Right lobe of liver (tissue), 6 donors: ENCODE data around the gene COL6A1. TPM values are rescaled to one million over a fixed set of nuclear protein-coding genes. Genes with fewer than 3 reads are reported as not detected.

ENCODE experiments used
- ATAC-seq, 4 donors: fragments of 200-7000 bp; cut with Tn5 transposase; one replicate each; pipeline ENCODE4 v1.9.1; 2020; ENCODE audit warnings: mild to moderate bottlenecking in 4 of 4, moderate library complexity in 4 of 4
- DNase-seq, 3 donors: peaks; one replicate each; pipeline ENCODE4 v3.0.0-alpha.2; 2020
- H3K27ac ChIP-seq, 3 donors: fragments of 200-600 bp; one replicate each; pipeline ENCODE4 v1.8.0; 2022
- H3K27me3 ChIP-seq, 2 donors: fragments of 200-600 bp; one replicate each; pipeline ENCODE4 v1.8.0; 2022
- H3K36me3 ChIP-seq, 4 donors: fragments of 200-600 bp; sonication (generic) in 1 of 4; one replicate each; pipeline versions ENCODE4 v1.5.1 to v1.8.0; 2017 to 2022; ENCODE audit warnings: control low read depth in 1 of 4
- H3K4me1 ChIP-seq, 4 donors: fragments of 200-600 bp; sonication (generic) in 1 of 4; one replicate each; pipeline versions ENCODE4 v1.5.1 to v1.8.0; 2017 to 2022; ENCODE audit warnings: control low read depth in 1 of 4
- H3K4me3 ChIP-seq, 3 donors: fragments of 200-600 bp; one replicate each; pipeline ENCODE4 v1.8.0; 2022
- H3K9me3 ChIP-seq, 4 donors: fragments of 200-600 bp; sonication (generic) in 1 of 4; one replicate each; pipeline versions ENCODE4 v1.5.1 to v1.8.0; 2017 to 2022; ENCODE audit warnings: control low read depth in 1 of 4
- CTCF ChIP-seq, 4 donors: fragments of 200-600 bp in 3 of 4; fragments of 450-650 bp in 1 of 4; IDR thresholded peaks; one replicate each; pipeline versions ENCODE4 v1.5.1 to v1.8.0; 2016 to 2022; ENCODE audit warnings: antibody characterized with exemption in 4 of 4, mild to moderate bottlenecking in 2 of 4
- POLR2A ChIP-seq: fragments of 450-650 bp; IDR thresholded peaks from one replicate; pipeline ENCODE4 v1.6.1; 2017; ENCODE audit warnings: antibody characterized with exemption, mild to moderate bottlenecking
- WGBS: methylation state at CpG from one replicate; pipeline ENCODE4 v1.1.6; 2018; ENCODE audit warnings: low coverage, low lambda C conversion rate; ENCODE audit not compliant: insufficient coverage; ENCODE audit errors: missing lambda C conversion rate; 5-methylcytosine and 5-hydroxymethylcytosine counted together
- intact Hi-C, 2 donors: fragments of 100-400 bp; cut with DNase I; formaldehyde crosslinking; loops; one replicate each; pipeline versions ENCODE4 v1.11.2 to v1.14.1; 2022
- total RNA-seq, 6 experiments: library from RNA; depleted of rRNA in 2 of 6; stranded (reverse); fragments of >200 nt in 2 of 6; fragmentation: NEBNext Ultra II Directional in 3 of 6; extraction: Animal tissue kit (Norgen Biotek cat#: 25700) in 3 of 6; gene quantifications; one replicate each; pipeline versions ENCODE4 v1.1.0 to v1.2.4, GENCODE V29; 2016 to 2023
- donor health status: DM: no; HTN: yes; CAD: no.
- donor health status: DM: no; HTN: no; CAD: no.
- donor health status: DM: no; HTN: no; CAD: no.
- donor health status: DM: no; HTN: yes; CAD: no.
- donor health status: DM: no; HTN: yes; CAD: no.

COL6A1 gene
- total RNA-seq, 6 experiments from 2014 or later: 28.2 to 79.9 (median 51.1) TPM

GRCh38 chr21:45938811-45939520 lies 42.6 kb upstream of the COL6A1 start:
- intact Hi-C loops: no loop called here
- Histone ChIP-seq H3K4me1 (no peaks in the 10 kb centered on the region), H3K27me3 (no peaks in the 10 kb centered on the region), H3K27ac (no peak overlapping the region), H3K9me3 (no peaks in the 10 kb centered on the region), H3K4me3 (no peak overlapping the region), H3K36me3 (no peaks in the 10 kb centered on the region)
- WGBS: 75% methylated on average over 6 of the region's 17 CpGs
- DNase-seq (no peak), ATAC-seq (no peak)
- TF ChIP-seq CTCF (IDR thresholded peaks at IDR 0.05): no peak
- no peak for TF ChIP-seq POLR2A

- no peaks in the 10 kb centered on the region for H3K4me1 ChIP-seq
- ATAC-seq: no peak
- no peaks in the 10 kb centered on the region for H3K36me3 ChIP-seq
- H3K4me3 ChIP-seq: no peak overlapping the region
- WGBS: 43% methylated on average over 1 of the region's 15 CpGs
- intact Hi-C loops: no loop called here
- no peaks in the 10 kb centered on the region for H3K9me3 ChIP-seq
- no peaks in the 10 kb centered on the region for H3K27me3 ChIP-seq
- no peak for DNase-seq
- no peak overlapping the region for H3K27ac ChIP-seq
- no peak for TF ChIP-seq CTCF (IDR thresholded peaks at IDR 0.05)
Observed at GRCh38 chr21:45939521-45940045, 42.0 kb upstream of the COL6A1 start.

GRCh38 chr21:45940091-45940490 lies 41.5 kb upstream of the COL6A1 start:
- Histone ChIP-seq H3K36me3 (no peaks in the 10 kb centered on the region), H3K27ac (no peak overlapping the region), H3K27me3 (no peaks in the 10 kb centered on the region), H3K9me3 (no peaks in the 10 kb centered on the region), H3K4me3 (no peak overlapping the region), H3K4me1 (no peaks in the 10 kb centered on the region)
- TF ChIP-seq CTCF (IDR thresholded peaks at IDR 0.05): no peak
- TF ChIP-seq POLR2A: no peak
- no peak for ATAC-seq
- no peak for DNase-seq
- intact Hi-C loops: no loop called here
- WGBS: 88% methylated on average over 7 of the region's 20 CpGs

DNA sequence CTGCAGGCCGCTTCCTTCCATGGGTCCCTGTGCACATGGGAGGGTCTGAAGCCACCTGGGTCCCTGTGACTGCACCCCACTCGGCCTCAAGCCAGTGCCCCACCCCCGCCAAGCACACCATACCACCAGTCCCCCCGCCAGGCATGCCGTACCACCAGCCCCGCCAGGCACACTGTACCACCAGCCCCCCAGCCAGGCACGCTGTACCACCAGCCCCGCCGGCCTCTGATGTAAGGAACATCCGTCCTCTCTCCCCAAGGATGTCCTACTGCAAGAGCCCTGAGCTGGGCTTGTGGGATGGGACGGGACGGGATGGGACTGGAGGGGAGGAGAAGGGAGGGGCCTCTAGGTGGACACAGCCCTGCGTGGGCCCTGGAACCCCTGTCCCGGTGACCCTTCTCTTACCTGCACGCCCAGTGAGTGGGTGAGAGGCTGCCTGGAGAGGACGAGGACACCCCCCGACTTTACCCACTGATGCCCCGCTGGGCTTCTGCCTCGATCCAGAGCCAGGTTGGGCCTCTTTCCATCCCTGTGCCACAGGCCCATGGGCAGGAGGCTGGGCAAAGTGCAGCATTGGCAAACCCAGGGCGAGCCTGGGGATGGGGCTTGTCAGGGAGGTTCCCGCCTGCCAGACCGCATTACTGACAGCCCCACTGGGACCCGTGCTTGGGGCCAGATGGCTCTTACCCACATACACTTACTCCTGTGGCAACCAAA lies 40.8 kb upstream of the COL6A1 start:
- H3K4me1 ChIP-seq: no peaks in the 10 kb centered on the region
- no peaks in the 10 kb centered on the region for H3K27me3 ChIP-seq
- H3K27ac ChIP-seq: no peak overlapping the region
- H3K9me3 ChIP-seq: no peaks in the 10 kb centered on the region
- no peaks in the 10 kb centered on the region for H3K36me3 ChIP-seq
- intact Hi-C loops: no loop called here
- DNase-seq (no peak), ATAC-seq (no peak)
- 57% methylated on average over 5 of the region's 23 CpGs for WGBS
- H3K4me3 ChIP-seq: no peak overlapping the region
- no peak for TF ChIP-seq CTCF (IDR thresholded peaks at IDR 0.05)
